AML-193 (cell line): Measurements from ENCODE around the gene PARP8.
A peak's percentile ranks its signal among the peaks of the same experiment; 100 is the strongest.

ENCODE experiments used
- DNase-seq, 2 experiments: peaks; one replicate each; lab custom pipeline; 2025; lab: John Stamatoyannopoulos, UW

PARP8 gene

GRCh38 chr5:50846261-50846660, 179.8 kb downstream of the PARP8 start:
- no peak for DNase-seq

- no peak for DNase-seq
Measured at GRCh38 chr5:50849554-50849953, 183.1 kb downstream of the PARP8 start.

GRCh38 chr5:50853151-50853550, 186.7 kb downstream of the PARP8 start:
- DNase-seq, result peak; percentile 57 to 61

DNA sequence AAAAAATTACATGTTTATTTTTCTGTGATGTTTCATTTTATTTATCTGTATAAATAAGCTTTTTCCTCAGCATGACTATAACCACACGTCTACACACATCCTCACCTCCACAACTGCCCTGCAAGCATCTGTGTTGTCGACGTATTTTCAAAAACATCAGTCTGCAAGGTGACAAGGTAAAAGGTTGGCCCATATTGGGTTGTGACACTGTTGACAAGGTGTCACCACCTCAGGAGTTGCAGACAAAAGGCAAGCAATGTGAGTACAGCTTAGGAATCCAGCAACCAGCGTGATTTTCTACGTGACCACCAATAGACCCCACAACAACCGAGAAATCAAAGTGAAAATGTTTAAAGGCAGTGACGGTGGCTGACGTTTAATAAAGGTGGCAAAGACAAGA, 187.6 kb downstream of the PARP8 start:
- DNase-seq, result no peak

DNA sequence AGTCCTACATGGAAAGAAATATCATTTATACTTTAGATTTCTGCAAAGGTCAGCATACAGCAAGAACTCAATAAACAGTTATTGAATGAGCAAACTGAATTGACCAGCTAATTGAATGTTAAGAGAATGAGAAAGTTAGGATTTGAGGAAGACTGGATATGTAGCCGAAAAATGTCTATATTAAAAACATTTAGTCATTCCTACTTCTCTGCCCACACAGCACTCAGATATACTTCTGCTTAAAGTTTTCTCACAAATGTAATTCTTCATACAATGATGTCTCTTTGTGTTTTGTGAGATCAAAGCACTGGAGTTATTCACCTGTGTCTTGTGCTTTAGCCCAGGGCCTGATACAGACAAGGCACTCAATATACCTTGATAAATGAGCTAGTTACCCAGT, 188.6 kb downstream of the PARP8 start:
- DNase-seq, result no peak

DNA sequence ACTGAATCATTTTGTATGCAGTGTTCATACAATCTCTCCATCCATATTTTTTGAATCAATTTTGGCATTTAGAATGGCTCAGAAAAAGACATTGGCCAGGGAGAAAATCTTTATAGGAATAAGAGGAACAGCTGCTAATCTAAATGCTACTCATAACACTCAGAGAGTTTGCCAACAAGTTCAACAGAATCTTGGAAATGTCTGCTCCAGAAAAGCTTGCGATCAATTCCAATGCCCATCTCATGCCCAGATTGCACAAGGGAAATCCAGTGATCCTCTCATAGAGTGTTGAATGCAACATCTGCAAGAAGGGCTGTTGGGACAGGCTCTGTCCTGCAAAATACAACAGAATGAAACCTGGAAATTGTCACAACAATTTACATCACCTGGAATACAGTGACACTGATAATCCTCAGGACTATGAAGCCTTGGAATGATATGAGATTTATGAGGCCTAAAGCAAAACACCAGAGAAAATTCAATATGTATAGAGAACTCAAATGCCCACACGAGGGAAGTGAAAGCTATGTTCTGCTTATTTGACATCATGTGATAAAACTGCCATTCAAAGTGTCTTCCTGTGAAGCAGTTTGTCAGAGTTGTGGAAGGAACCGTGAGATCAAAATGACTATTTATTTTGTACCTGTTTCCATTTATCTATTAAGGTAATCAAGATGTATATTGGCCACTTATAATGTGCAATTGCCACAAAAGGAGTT, 190.1 kb downstream of the PARP8 start:
- peak; percentile 9 to 26 for DNase-seq

DNA sequence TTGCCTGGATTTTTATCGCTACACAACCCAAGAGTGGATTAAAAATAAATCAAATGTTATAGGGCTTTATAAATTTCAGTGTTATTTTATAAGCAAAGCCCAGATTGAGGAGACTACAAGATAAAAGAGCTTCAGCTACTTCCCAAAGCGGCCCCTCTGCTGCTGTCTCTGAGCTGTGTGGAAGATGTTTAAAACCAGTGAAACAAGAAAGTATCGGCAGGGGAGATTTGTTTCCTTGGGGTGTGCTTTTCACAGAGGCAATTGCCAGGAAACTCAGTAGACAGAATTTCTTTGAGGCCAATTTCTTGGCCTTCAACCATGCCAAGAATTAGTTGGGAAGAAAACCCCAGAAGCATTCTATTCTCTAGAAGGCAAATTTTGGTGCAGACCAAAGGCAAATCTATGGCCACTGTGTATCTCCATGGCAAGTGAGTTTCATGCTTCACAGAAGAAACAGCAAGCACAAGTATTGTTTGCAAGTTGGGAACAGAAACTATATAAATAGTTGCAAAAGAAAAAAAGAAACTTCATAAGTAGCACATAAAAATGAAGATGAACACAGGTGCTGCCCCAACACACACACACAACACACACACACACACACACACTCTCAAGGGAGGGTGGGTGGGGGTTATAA, 197.2 kb downstream of the PARP8 start:
- DNase-seq, result no peak

DNA sequence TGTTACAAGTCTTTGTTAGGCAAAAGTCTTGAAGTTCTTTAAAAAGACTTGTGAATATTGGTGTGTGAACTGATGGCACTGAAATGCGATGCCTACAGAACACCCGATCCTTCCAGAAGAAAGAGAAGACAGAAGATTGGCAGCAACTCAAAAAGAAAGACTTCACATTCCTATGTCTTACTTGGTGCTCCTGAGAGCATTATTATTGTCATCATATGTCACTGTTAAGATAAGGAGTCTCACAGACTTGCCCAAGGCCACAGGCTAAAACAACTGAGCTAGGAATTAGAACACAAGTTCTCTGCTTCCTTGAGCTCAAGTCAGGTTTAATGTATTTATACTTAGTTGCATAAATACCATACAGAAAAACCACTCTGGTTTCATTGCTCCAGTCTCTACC, 198.0 kb downstream of the PARP8 start:
- DNase-seq, result no peak

DNA sequence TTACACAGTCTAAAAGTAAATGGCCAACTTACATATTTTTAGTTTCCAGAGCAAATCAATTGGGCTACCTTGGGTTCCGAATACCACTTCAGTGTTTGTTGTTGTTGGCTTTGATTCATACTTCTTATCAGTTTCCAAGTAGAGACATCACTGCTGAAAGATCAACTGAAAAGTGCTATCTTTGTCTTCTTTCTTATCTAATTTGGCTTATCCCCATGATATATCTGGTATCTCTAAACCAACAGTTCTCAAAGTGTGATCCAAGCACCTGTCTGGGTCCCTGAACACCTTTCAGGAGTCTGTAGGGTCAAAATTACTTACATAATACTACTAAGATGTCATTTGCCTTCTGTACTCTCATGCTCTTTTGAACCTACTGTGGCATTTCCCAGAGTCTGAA, 200.0 kb downstream of the PARP8 start:
- DNase-seq, result no peak

DNA sequence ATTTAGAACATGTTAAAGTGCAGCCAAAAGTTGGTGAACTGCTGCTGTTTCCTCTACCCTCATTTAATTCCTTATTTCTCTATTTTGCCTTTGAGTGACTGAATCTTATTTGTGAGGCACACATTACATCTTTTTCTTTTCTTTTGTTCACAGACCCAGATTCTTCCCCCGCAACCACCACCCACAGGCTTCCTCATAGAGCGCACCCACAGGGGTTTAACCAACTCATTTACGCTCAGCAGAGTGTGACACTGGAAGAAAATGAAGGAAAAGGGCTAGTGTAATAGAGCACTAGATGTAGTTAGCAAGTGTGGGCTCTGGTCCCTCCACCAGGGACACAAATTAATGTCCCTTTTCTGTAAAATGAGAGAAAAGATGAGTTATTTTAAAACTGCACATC, 200.7 kb downstream of the PARP8 start:
- DNase-seq, result no peak

DNA sequence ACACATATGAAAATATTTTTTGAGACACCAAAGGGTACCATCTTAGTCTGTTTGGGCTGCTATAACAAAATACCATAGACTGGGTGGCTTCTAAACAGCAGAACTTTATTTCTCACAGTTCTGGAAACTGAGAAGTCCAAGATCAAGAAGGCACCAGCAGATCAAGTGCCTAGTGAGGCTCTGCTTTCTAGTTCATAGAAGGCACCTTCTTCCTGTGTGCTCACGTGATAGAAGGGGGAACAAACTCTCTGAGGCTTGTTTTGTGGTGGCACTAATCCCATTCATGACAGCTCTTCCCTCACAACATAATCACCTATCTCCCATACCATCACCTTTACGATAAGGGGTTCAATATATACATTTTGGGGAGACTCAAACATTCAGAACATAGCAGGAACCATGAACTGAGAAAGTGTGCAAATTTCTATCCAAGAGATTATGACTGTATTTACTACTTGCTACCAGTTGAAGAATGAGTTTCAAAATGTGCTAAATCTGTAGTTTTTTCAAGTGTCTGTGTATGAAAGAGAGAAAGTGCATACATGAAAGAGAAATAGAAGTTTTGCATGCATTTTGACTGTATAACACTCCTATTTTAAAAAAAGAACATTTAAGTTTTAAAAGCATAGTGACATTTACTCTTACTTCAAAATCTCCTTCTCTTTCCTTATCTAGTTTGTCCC, 207.3 kb downstream of the PARP8 start:
- no peak for DNase-seq

GRCh38 chr5:50874306-50875001, 208.0 kb downstream of the PARP8 start:
- DNase-seq, result no peak

- no peak for DNase-seq
Measured at GRCh38 chr5:50875002-50875344, 208.5 kb downstream of the PARP8 start.

- no peak for DNase-seq
Measured at GRCh38 chr5:50878470-50878869, 212.0 kb downstream of the PARP8 start.

DNA sequence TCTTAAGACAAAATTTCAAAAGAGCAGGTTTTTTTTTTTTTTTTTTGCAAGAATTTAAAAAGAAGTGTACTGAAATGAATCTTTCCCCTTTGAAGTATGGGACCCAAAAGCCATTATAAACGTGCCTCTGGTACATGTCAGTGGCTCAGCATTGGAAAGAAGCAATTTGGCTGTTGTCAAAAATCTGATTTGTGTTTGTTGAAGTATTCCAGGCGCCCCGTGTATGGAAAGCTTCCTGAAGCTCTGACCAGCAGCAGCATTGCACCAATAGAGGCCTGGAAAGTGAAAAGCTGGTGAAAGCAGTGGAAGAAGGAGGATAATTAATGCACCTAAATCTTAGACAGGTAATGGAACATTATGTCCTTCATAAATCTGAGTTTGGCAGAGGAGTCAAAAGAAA, 215.0 kb downstream of the PARP8 start:
- DNase-seq, result no peak

GRCh38 chr5:50886657-50887345, 220.4 kb downstream of the PARP8 start:
- DNase-seq, result no peak

DNA sequence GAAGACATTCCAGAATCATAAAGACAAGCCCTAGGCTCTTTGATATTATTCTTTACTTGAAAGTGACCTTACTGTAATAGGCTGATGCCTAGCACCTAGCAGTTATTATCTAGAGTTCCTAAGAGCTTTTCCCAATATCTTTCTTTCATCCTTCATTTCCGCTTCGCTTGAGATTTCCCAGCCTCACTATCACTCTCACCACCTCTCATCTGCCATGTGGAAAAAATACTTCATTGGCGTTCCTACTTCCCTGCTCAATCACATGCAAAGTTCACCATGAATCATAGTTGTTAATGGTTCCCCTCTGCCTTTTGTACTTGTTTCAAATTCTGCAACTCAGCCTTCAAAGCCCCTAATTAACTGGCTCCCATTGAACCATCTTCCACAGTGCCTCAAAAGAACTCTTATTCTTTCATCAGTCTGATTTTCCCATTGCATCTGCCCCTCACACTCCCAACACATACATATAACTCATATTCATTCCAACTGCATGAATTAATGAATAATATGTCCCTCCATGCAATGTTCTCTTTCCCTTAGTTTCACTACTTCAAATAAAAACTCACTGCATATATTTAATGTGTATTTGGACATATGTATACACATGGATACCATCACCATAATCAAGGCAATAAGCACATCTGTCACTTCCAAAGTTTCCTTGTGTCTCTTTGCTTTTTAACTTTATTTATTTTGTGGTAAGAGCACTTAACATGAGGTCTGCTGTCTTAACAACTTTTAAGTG, 221.6 kb downstream of the PARP8 start:
- no peak for DNase-seq

- DNase-seq, result no peak
Measured at GRCh38 chr5:50888751-50889150, 222.3 kb downstream of the PARP8 start.

DNA sequence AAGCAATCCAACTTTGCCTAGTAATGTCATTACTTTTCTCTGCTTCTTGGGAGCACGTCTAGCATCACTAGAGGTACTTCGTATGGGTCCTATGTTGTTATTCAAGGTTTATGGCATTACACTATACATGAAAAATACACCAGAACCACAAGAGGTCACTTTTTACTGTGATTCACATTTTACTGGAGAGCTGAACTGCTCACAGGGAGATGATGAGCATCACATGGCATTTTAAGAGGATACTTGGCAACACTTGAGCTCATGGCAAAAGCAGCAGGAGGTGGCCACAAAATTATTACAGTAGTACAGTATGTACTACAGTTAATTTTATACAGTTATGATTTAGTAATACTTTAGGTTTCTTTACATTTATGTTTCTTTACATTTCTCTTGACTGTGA, 223.4 kb downstream of the PARP8 start:
- DNase-seq, result no peak
